Embryonic facial prominence (tissue), 1 donor: Measurements from ENCODE around the gene ACO1.

Experiments
- DNase-seq: peaks from one replicate; pipeline ENCODE4 v3.0.0-alpha.2; 2016; ENCODE audit errors: extremely low spot score

ACO1 gene

DNA sequence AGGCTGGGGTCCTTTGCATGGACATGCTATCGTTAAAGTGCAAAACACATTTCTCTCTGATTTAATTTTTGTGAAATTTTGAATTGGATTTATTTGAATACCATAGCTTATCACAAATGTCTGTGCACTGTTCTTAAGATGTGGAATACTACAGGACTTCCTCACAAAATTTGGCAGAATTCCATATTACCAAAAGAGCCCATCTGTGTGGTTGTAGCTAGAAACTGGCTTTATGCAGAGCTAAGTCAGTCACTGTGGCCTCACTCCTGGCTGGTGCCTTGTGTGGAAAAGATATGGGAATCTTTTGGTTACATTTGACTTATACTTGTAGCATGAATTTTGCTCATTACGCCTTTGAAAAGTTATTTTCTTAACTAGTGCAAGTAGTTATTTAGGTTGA lies 35.5 kb downstream of the ACO1 start:
- no peak for DNase-seq

DNA sequence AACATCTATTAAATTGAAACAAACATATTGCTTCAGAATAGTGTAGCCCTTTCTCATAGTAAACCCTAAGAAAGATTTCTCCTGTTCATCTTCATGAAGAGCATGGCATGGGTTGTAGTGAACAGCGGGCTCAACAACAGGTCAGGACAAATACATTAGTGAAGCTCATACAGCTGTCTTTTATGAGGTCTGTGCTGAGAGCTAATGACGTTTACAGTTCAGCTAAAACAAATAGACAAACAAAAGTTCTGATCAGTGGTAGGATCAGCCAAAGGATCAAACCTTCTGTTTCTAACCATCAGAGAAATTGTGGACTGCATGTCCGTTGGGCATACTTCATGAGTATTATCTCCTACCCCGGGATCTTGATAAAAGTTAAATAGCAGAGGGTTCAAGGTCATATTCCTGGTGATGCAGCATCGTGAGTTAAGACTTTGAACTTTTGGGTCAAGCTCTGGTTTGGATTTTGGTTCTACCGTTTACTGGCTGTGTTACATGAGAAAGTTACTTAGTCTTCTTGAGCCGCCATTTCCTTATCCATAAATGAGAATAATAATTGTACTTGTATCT lies 37.9 kb downstream of the ACO1 start:
- DNase-seq = no peak

DNA sequence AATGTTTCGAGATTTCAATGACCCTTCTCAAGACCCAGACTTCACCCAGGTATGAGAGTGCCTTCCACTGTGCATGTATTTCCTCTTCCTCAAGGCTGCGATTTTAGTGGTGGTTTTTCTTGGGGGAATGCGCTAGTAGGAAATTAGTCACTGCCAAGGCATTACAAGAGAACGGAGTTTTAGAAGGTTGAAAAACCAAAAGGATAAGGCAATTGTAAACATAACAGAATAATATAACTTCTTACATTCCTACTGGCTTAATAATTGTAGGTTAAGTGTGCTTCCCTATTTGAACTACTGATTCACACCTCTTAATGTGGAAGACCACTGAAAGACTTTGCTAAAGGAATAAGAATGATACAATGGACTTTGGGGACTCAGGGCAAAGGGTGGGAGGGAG lies 38.9 kb downstream of the ACO1 start:
- DNase-seq = no peak

DNA sequence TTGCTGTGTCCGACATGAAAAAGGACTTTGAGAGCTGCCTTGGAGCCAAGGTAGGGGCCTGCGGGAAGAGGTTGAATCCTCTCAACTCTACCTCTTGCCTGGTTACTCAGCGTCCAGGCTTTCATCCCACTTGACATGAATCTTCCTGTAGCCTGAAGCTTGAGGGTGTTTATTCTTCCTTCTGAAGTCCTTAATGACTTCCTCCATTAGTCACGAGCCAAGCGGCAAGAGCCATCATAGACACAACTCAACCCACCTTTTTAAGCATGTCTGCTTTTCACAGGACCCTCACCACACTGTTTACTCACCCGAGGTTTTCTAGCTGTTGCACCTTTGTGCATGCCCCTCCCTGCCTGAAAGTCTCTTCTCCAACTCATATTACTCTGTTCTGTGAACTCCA lies 40.2 kb downstream of the ACO1 start:
- no peak for DNase-seq

DNA sequence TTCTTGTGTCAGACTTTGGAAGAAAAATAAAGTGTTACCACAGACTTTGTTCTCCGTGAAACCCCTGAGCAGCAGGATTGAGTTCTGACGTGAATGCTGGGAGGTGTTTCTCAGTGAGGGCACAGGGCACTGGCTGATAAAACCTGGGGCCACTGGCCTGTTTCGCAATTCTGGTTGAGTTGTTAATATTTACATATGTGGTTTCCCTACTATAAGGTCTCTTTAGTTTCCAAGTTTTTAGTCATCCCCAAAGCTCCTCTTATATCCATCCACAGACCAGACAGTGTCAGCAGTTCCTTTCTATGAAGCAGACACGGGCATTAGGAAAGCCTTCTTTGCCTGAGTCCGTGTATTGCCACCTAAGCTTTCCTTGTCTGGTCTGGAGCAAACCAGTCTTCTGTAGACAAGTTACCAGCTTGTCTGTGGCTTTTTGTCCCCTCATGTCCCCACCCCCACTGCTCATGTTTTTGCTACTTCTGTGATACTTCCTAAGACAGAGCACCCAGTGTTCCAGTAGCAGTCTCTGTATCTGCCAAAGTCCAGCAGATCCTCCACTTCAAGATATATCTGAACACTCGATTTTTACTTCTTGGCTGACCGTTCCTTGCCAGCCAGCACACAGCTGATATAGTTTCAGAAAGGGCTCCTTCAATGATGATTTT lies 42.0 kb downstream of the ACO1 start:
- DNase-seq = no peak

DNA sequence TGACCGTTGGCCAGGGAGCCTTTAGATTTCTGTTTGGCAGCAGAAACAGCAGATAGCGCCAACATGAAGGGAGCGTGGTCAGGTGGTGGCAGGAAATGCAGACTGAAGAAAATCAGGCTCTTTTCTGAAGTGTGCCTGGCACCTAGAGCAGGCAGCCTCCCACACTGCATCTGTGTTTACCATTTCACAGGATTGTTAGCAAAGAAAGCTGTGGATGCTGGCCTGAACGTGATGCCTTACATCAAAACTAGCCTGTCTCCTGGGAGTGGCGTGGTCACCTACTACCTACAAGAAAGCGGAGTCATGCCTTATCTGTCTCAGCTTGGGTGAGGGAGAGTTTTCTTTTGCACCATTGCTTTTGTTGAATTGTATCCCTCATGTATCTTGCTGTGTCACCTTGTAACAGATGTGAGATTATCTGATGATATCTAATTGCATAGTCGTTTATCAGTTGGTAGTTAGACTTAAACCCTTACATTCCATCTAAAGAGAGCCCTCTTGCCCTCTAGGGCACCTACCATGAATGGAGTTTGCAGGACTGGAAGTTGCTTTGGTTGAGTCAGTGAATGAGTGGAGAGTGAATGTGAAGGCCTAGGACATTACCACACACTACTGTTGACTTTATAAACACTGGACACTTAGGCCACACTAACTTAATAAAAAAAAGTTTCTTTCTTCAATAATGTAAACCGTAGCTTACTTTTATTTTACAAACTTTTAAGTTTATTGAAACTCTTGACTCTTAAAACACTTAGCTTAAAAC lies 42.8 kb downstream of the ACO1 start:
- DNase-seq = no peak

DNA sequence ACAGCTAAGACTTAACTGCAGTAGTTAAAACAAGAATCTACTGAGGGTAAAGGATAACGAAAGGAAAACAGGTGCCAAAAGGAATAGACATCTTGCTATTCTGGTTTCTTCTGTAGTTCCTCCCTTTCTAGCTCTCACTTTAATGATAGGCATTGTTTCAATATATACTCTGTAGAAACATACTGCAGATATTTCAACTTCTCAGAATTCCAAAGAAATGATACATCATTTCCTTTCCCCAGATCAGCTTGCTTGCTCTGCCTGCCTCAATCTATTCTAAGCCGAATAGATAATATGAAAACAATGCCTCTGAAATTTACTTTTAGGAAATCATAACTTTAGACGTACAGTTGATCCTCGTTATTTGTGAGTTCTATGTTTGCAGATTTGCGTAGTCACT lies 46.3 kb downstream of the ACO1 start:
- DNase-seq = no peak

DNA sequence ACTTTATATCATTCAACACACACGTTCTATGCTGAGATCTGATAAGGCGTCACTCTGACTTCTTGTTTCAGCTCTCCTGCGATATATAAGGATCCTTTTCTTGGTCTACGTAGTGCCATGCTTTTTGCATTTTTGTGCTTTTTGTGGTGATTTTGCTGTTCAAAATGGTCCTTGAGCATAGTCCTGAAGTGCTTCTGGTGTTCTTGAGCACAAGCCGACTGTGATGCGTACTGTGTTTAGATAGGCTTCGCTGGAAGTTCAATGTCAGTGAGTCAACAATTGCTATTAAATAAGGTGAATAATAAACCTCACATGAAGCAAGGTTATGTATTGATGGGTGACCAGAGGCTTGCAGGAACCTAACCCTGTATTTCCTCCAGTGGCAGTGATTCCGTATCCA lies 46.8 kb downstream of the ACO1 start:
- DNase-seq = no peak

DNA sequence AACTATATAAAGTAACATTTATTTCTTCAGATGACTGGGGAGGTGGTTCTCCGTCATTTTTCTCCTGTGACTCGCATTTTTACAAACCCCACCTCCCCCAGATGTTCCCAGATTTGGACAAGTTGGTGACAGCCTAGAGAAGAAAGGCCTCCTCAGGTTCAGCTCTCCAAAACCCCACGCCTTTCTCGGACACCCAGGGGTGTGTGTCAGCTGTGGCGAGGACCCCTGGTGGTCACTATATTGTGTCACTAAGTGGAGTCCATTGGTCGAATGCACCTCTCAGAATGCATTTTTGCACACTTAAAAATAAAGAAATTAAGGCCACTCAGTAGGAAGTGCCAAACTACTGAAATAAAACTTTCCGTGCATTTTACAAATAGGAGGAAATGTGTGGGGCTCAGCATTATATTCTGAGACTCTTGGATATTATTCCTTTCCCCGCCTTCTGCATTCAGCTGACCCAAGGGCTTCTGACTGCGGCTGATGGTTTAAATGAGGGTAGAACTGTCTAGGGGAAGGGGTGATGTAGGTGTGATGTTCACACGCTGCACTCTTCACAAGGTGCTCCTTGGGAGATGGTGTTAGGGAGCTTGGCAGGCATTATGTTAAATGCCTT lies 47.6 kb downstream of the ACO1 start:
- DNase-seq = no peak

DNA sequence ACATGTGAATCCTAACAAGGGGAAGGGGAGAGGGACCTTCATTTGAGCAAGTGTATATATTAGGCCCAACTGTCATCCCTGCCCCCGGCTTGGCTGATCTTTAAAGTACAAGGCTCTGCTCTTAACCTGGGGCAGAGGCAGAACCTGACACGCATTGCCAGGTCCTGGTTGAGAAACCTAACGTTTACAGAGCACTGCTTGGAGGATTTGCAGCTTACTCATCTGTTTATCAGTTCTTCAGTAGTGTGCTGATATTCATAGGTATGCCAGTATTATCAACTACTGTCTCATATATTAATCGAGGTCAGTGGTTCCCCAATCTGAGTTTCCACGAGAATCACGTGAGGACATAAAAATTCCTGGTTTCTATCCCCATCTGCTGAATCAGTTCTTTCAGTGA lies 50.4 kb downstream of the ACO1 start:
- no peak for DNase-seq

DNA sequence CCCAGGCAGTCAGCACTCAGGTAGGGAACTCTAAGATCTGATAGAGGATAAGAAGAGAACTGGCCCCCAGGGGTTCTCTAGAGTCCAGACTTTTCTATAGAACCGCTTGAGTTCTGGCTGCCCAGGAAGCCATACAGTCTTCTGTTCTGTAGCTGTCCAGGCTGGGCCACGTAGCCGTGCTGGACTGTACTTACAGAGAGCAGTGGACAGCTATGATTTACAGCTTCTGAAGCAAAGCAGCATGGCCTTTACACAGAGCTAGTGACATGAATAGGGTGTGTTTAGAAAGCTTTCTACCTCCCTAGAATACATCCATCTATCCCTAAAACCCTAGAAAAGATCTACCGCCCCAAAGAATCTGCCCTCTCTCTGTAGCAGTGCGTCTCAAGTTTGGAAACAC lies 57.2 kb downstream of the ACO1 start:
- DNase-seq = no peak

DNA sequence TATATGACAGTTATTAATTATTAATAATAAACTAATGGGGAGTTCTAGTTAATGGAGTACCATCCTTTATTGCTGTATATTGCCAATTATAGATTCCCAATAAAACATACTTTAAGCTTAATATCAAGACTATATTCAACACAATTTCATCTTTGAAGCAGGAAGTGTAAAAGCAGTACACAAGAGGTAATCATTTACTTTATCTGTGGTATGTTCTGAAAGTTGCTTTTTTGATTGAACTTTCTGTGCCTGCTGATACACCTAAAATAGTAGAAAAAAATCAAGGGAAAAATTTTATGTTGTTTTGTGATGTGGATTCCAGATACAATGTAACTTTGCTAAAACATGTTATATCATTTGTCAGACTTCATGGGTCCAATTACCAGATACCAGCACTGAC lies 58.0 kb downstream of the ACO1 start:
- no peak for DNase-seq

DNA sequence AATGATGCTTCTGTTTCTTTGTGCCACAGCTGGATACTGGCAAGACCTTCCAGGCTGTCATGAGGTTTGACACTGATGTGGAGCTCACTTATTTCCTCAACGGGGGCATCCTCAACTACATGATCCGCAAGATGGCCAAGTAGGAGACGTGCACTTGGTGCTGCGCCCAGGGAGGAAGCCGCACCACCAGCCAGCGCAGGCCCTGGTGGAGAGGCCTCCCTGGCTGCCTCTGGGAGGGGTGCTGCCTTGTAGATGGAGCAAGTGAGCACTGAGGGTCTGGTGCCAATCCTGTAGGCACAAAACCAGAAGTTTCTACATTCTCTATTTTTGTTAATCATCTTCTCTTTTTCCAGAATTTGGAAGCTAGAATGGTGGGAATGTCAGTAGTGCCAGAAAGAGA lies 65.5 kb downstream of the ACO1 start:
- DNase-seq = no peak

DNA sequence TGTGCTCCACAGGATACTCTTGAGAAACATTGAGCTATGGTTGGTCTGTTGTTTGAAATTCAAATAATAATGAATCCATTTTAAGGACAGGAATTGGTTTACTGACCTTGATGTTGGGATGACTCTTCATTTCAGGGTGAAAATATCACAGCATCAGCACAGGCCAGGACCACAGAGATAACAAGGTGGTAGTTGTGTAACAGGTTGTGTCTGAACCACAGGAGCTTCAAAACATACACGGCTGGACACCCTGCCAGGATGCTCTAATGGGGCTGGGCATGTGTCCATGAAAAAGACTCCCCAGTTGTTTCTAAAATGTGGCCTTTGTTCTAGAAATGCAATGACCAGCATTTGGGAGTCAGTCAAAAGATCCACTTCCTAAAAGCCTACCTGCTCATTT lies 69.8 kb downstream of the ACO1 start:
- no peak for DNase-seq

DNA sequence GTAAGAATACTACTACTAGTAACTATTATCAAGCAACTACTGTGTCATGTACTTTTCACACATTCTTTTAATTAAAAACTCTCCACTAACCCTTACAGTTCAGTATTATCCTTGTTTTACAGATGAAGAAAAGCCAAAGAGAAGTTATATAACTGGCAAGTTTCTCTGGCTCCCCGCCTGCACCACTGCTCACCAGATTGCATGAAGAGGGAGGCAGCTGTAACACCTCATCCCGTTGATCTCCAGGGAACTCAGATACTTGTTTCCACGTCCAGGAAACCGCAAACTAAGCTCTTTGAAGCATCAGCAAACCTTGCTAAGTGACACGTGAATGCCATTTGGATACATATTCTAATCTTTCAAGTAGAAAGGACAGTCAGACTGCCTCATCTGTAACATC lies 71.3 kb downstream of the ACO1 start:
- no peak for DNase-seq

DNA sequence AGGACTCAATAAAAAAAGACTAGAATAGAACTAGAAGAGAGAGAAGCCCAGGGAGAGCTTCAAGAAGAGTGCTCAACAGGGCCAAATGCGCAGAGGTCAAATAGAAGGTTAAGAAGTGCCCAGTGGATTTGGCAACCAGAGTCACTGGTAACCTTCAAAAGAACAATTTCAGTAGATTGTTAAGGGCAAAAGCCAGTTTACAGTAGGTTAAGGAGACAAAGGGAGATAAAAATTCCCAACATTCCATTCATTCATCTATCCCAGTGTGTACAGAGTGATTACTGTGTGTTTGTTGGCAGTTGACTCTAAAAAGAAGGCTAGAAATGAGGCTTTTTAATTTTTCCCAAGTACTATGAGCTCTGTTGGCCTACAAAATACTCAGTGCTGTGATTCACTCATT lies 72.1 kb downstream of the ACO1 start:
- DNase-seq = no peak

DNA sequence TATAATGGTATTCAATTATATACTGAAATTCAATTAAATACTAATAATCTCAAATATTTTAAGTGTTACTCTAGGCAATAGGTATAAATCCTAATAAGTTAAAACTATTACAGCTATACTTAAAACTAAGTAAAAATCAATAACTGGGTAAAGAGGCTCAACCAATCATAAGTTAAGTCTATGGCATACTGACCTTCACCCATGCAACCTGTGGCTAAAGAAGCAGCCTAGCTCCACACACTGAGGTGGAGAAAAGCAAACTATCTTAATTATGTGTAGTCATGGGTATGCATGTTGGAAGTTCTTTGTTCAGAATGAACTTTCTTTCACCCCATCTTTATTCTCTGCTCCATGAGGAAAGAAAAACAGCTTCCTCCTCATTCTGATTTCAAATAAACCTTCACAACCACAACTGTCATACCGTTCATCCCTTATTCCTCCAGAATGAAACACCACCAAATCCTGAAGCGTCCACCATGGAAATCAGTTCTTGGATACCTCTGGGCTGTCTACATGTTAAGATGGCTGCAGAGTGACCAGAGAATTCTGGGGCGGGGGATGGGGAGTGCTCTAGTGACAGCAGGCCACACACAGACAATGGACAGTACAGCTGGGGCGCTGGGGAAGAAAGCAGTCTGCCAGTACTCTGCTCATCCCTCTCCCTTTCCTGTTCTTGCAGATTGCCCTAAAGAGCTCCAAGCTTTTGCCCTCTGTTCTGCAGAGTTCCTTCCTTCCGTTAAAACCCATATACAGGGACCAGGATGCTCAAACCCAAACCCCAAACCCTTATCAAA lies 79.3 kb downstream of the ACO1 start:
- DNase-seq = no peak

DNA sequence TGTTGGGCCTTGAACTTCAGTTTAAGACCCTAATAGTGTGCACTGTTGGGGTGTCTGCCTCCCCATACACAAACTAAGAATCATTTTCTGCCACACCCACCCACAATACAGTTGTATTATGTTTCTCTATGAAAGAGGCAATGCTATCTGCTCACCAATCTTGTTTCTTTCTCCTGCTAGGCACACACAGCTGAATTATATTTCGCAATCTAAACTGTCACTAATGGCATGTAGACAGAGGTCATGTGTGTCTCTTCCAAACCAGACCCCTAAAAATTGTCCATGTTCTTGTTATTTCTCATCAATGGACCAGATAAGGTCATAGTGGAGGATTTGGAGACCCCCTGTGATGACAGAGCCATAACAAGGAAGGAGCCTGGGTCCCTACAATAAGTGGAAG lies 84.3 kb downstream of the ACO1 start:
- no peak for DNase-seq

DNA sequence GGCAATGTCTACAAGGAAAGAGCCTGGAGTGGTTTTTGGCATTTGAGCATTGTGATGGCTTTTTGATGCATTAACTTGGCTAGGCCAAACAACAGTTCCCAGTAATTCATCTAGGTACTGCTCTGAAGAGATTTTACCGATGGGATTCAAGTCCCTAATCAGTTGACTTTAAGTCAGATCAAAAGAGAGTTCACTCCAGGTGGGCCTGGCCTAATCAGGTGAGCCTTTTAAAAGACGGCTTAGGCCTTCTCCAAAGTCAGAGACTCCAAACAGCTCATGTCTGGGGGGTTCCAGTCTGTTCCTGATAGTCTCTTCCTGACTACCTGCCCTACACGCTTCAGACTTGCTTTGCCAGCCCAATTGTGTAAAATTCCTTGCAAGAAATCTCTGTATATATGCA lies 87.9 kb downstream of the ACO1 start:
- DNase-seq = no peak

DNA sequence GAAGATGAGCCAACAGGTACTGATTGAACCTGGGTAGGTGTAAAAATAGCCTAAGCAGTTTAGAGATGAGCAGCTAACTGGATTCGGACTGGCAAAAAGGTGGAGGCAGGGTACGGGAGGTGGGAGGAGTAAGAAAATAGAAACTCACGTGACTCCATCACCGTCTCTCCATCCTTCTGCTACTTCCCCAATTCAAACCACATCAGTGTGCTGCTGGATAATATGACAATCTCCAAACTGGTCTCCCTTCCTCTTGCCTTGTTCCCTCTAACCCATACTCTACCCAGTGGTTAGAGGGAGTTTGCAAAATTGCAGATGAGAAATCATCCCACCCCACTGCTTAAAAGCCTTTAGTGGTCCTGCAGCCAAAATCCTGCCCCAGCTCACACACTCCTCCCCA lies 98.9 kb downstream of the ACO1 start:
- no peak for DNase-seq

DNA sequence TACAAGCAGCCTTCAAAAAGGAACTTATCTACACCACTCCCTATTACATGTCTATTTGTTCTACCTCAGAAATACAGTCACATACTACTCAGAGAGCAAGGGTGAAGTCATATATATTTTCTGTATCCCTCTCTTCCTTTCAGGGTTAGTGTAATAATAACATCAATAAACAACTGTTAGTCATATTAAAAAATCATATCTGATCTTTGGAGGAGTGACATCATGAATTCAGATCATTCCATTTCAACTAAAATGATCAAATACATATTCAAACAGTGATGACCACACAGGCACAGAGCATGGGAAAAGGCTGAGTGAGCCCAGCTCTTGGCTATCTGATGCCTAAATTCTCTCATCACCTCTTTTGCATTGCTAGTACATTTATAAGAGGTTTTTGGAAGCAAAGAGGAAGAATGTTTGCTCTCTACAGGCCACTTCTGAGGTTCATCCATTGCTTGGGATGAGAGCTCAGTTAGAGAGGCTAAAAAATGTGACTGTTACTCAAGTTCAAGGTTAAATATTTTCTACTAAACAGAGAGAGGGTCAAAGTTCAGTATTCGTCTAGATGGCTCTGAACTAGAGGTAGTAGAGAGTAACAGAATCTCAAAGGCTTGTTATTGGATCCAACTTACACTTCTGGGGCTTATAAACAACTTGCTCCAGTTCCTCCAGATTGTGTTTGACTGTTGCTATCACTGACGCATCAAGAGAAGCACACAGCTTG lies 102.6 kb downstream of the ACO1 start:
- no peak for DNase-seq

DNA sequence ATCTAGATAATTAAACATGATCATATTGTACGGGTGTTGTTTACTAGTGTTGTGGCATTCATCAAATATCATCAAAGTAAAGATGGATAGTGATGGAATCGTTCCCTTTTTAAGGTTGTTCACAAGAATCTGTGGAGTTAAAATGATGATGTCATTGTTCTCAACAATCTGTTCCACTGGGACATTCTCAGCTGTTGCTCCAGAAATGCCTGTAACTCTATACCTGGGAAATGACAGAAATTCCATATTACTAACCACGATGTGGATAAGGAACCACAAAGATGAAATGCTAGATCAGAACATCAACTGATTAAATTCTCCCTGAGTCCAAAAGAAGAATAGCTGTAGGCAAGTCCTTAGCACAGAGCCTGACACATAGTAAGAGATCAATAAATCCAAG lies 103.5 kb downstream of the ACO1 start:
- no peak for DNase-seq
